Osteocyte (in vitro differentiated cells): Measurements from ENCODE around the gene PDGFA. TPM values are rescaled to one million over a fixed set of nuclear protein-coding genes. Genes with fewer than 3 reads are reported as not detected.

Experiments
- DNase-seq: peaks from one replicate; pipeline ENCODE4 v3.0.0; 2021; ENCODE audit warnings: mixed read lengths; ENCODE audit not compliant: unreplicated experiment; ENCODE audit errors: extremely low spot score
- H3K27ac Mint-ChIP-seq: one replicate; pipeline ENCODE4 v1.8.0; 2021; ENCODE audit warnings: mild to moderate bottlenecking, mixed read lengths; ENCODE audit not compliant: unreplicated experiment
- H3K27me3 Mint-ChIP-seq: one replicate; pipeline ENCODE4 v1.8.0; 2021; ENCODE audit warnings: mixed read lengths; ENCODE audit not compliant: unreplicated experiment
- H3K36me3 Mint-ChIP-seq: one replicate; pipeline ENCODE4 v1.8.0; 2021; ENCODE audit warnings: mixed read lengths; ENCODE audit not compliant: unreplicated experiment
- H3K4me1 Mint-ChIP-seq: one replicate; pipeline ENCODE4 v1.8.0; 2021; ENCODE audit warnings: mixed read lengths; ENCODE audit not compliant: unreplicated experiment
- H3K4me3 Mint-ChIP-seq: one replicate; pipeline ENCODE4 v1.8.0; 2021; ENCODE audit warnings: mild to moderate bottlenecking, moderate library complexity, mixed read lengths; ENCODE audit not compliant: unreplicated experiment
- H3K9me3 Mint-ChIP-seq: one replicate; pipeline ENCODE4 v1.8.0; 2021; ENCODE audit warnings: mixed read lengths; ENCODE audit not compliant: unreplicated experiment
- CTCF ChIP-seq: fragments of 200-600 bp; sonication (generic); IDR thresholded peaks from 2 replicates; pipeline ENCODE4 v1.5.0; 2021; ENCODE audit warnings: antibody characterized with exemption, mild to moderate bottlenecking, moderate library complexity
- total RNA-seq: library from RNA; stranded (reverse); gene quantifications from 2 replicates; pipeline ENCODE4 v1.2.1, GENCODE V29; 2021

The PDGFA gene
- total RNA-seq, 1 donor from 2014 or later: 93.6 TPM

- Mint-ChIP-seq H3K36me3 (peaks cover 45% of the 10 kb centered on the region), H3K4me1 (peaks cover 13% of the 10 kb centered on the region), H3K9me3 (no peaks in the 10 kb centered on the region), H3K27me3 (no peaks in the 10 kb centered on the region), H3K27ac (no peak overlapping the region), H3K4me3 (no peak overlapping the region)
- no peak for TF ChIP-seq CTCF
- DNase-seq: no peak
Measured at GRCh38 chr7:500521-501420, 18.9 kb downstream of the PDGFA start.

- Mint-ChIP-seq H3K4me1 (peaks cover 7% of the 10 kb centered on the region), H3K4me3 (no peak overlapping the region), H3K27ac (no peak overlapping the region), H3K9me3 (no peaks in the 10 kb centered on the region), H3K27me3 (no peaks in the 10 kb centered on the region), H3K36me3 (peaks cover 40% of the 10 kb centered on the region)
- no peak for DNase-seq
- no peak for TF ChIP-seq CTCF
Measured at GRCh38 chr7:499853-500485, 19.7 kb downstream of the PDGFA start.

- DNase-seq: no peak
- Mint-ChIP-seq H3K9me3 (no peaks in the 10 kb centered on the region), H3K27me3 (no peaks in the 10 kb centered on the region), H3K27ac (no peak overlapping the region), H3K4me1 (peaks cover 4% of the 10 kb centered on the region), H3K4me3 (no peak overlapping the region), H3K36me3 (peaks cover 39% of the 10 kb centered on the region)
- no peak for TF ChIP-seq CTCF
Measured at GRCh38 chr7:498678-499641, 20.7 kb downstream of the PDGFA start.

DNA sequence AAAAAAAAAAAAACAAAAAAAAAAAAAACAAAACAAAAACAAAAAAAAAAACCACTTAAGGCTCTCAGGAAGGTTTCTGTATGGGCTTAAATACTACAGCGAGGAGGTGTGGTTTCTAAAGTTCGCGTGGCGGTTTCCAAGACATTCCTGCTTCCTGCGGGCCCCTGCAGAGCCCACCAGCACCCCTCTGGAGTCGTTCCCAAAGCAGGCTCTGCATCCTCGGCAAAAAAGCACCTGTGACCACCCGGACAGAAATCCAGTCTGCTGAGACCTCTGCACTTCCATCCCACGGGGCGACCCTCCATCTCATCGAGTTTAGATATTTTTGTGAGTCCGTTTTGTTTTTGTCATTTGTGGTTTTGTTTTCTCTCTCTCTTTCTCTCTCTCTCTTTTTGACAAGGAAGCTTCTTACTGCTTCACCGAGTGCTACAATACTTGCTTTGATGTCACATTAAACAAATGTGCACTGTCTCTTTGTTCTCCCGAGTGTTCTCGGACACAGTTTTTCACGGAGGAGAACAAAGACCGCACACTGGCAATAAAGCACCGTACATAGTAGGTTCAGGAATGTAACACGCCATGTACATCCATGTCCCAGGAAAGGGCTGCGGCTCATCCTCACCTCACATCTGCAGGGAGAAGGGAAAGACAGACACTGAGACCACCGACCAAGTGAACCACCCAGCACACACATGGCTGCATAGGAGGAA lies 21.5 kb downstream of the PDGFA start:
- H3K27ac Mint-ChIP-seq: no peak overlapping the region
- H3K27me3 Mint-ChIP-seq: no peaks in the 10 kb centered on the region
- no peaks in the 10 kb centered on the region for H3K4me1 Mint-ChIP-seq
- no peak overlapping the region for H3K4me3 Mint-ChIP-seq
- no peak for DNase-seq
- no peak for TF ChIP-seq CTCF
- H3K36me3 Mint-ChIP-seq: peaks cover 39% of the 10 kb centered on the region
- H3K9me3 Mint-ChIP-seq: no peaks in the 10 kb centered on the region
